ENCODE measurements around the gene SLCO6A1. TPM values are rescaled to one million over a fixed set of nuclear protein-coding genes. Genes with fewer than 3 reads are reported as not detected.

Gene SLCO6A1
- total RNA-seq, 1 experiment from 2014 or later, result not detected

DNA sequence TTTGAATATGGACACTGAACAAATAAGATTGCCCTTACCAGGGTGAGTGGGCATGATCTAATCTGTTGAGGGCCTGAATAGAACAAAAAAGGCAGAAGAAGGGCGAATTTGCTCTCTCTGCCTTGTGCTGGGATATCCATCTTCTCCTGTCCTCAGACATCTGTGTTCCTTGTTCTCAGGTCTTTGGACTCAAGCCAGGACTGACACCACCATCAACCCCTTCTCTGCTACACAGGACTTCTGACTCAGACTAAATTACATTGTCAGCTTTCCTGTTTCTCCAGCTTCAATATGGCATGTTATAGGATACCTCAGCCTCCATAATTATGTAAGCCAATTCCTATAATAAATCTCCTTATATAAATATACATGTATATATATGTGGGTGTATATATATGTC is 40.8 kb upstream of the SLCO6A1 start:
- no peak overlapping the region for H3K4me2 ChIP-seq (ENCODE audit: low read length)
- no peaks in the 10 kb centered on the region for H3F3A ChIP-seq (ENCODE audit: low read length, unreplicated experiment)
- POLR2A ChIA-PET (ENCODE audit: unreplicated experiment), result no interaction called here
- no peaks in the 10 kb centered on the region for H3K4me1 ChIP-seq (ENCODE audit: insufficient read depth, low read length)
- no peak overlapping the region for H3K4me3 ChIP-seq (ENCODE audit: low read length)
- DNase-seq (peak; percentile 19), ATAC-seq (peak; percentile 11; the same call in 1 of the 2 replicates)
- BruUV-seq (replicated peaks), result no TSS peak
- H3K27me3 ChIP-seq (ENCODE audit: low read length), result no peaks in the 10 kb centered on the region
- TF ChIP-seq EZH2phosphoT487 (IDR thresholded peaks at IDR 0.05; ENCODE audit: borderline replicate concordance, low read length), result no peak
- TF ChIP-seq EZH2 (IDR thresholded peaks at IDR 0.05; ENCODE audit: low read length, unreplicated experiment), result no peak
- no peak for TF ChIP-seq CTCF (conservative IDR thresholded peaks at IDR 0.05; ENCODE audit: low read depth, low read length)
- H2AFZ ChIP-seq (ENCODE audit: low read length), result no peak overlapping the region
- no peaks in the 10 kb centered on the region for H3K79me2 ChIP-seq (ENCODE audit: low read length)
- H3K9ac ChIP-seq (ENCODE audit: low read length), result no peak overlapping the region
- intact Hi-C loops (cut with micrococcal nuclease), result loop anchor here (5.0 kb wide), 2 partner anchors 138 to 243 kb away; no protein-coding TSS in a partner anchor
- no peaks in the 10 kb centered on the region for H3K36me3 ChIP-seq (ENCODE audit: low read depth, low read length)
- no peak overlapping the region for H3K27ac ChIP-seq (ENCODE audit: low read length)
- no peaks in the 10 kb centered on the region for H3K9me2 ChIP-seq (replicated peaks; ENCODE audit: low read length)
- H3K9me3 ChIP-seq (ENCODE audit: low read length), result no peaks in the 10 kb centered on the region
- no peaks in the 10 kb centered on the region for H4K20me1 ChIP-seq (ENCODE audit: low read length)
- CTCF ChIA-PET, result no interaction called here

GRCh38 chr5:102537011-102537410 is 38.2 kb upstream of the SLCO6A1 start:
- intact Hi-C loops (cut with micrococcal nuclease), result loop anchor here (5.0 kb wide), 2 partner anchors 140 to 245 kb away; no protein-coding TSS in a partner anchor
- ChIA-PET POLR2A (ENCODE audit: unreplicated experiment) (no interaction called here), CTCF (interaction anchor here (1.1 to 1.3 kb wide), 3 partner anchors 17 to 144 kb away, joined by 3 to 4 read pairs (median 4); no protein-coding TSS in a partner anchor)
- TF ChIP-seq EZH2phosphoT487 (IDR thresholded peaks at IDR 0.05; ENCODE audit: borderline replicate concordance, low read length) (no peak), CTCF (conservative IDR thresholded peaks at IDR 0.05; ENCODE audit: low read depth, low read length) (no peak), EZH2 (IDR thresholded peaks at IDR 0.05; ENCODE audit: low read length, unreplicated experiment) (no peak)
- no peak overlapping the region for H3K4me2 ChIP-seq (ENCODE audit: low read length)
- H3K4me1 ChIP-seq (ENCODE audit: insufficient read depth, low read length), result no peaks in the 10 kb centered on the region
- H3K9me2 ChIP-seq (replicated peaks; ENCODE audit: low read length), result no peaks in the 10 kb centered on the region
- DNase-seq (no peak), ATAC-seq (no peak)
- no peak overlapping the region for H3K27ac ChIP-seq (ENCODE audit: low read length)
- no TSS peak for BruUV-seq (replicated peaks)
- no peaks in the 10 kb centered on the region for H3K27me3 ChIP-seq (ENCODE audit: low read length)
- no peaks in the 10 kb centered on the region for H3F3A ChIP-seq (ENCODE audit: low read length, unreplicated experiment)
- H4K20me1 ChIP-seq (ENCODE audit: low read length), result no peaks in the 10 kb centered on the region
- no peaks in the 10 kb centered on the region for H3K36me3 ChIP-seq (ENCODE audit: low read depth, low read length)
- H3K4me3 ChIP-seq (ENCODE audit: low read length), result no peak overlapping the region
- H2AFZ ChIP-seq (ENCODE audit: low read length), result no peak overlapping the region
- no peak overlapping the region for H3K9ac ChIP-seq (ENCODE audit: low read length)
- H3K9me3 ChIP-seq (ENCODE audit: low read length), result no peaks in the 10 kb centered on the region
- no peaks in the 10 kb centered on the region for H3K79me2 ChIP-seq (ENCODE audit: low read length)

GRCh38 chr5:102536323-102536928 is 37.6 kb upstream of the SLCO6A1 start:
- Histone ChIP-seq H3F3A (ENCODE audit: low read length, unreplicated experiment) (no peaks in the 10 kb centered on the region), H2AFZ (ENCODE audit: low read length) (no peak overlapping the region), H3K36me3 (ENCODE audit: low read depth, low read length) (no peaks in the 10 kb centered on the region), H3K4me3 (ENCODE audit: low read length) (no peak overlapping the region), H3K27ac (ENCODE audit: low read length) (no peak overlapping the region), H3K79me2 (ENCODE audit: low read length) (no peaks in the 10 kb centered on the region), H3K9me3 (ENCODE audit: low read length) (no peaks in the 10 kb centered on the region), H4K20me1 (ENCODE audit: low read length) (no peaks in the 10 kb centered on the region), H3K9me2 (replicated peaks; ENCODE audit: low read length) (no peaks in the 10 kb centered on the region), H3K9ac (ENCODE audit: low read length) (no peak overlapping the region), H3K4me1 (ENCODE audit: insufficient read depth, low read length) (no peaks in the 10 kb centered on the region), H3K4me2 (ENCODE audit: low read length) (no peak overlapping the region), H3K27me3 (ENCODE audit: low read length) (peaks cover 3% of the 10 kb centered on the region)
- CTCF ChIA-PET, result interaction anchor here (0.6 to 1.3 kb wide), 5 partner anchors 18 to 145 kb away, joined by 3 to 4 read pairs (median 3); no protein-coding TSS in a partner anchor
- peak; percentile 57 for ATAC-seq
- POLR2A ChIA-PET (ENCODE audit: unreplicated experiment), result interaction anchor here (0.6 to 0.7 kb wide), 2 partner anchors 19 to 722 kb away, joined by 5 to 7 read pairs; partner anchors contain the start of gene MACIR
- no TSS peak for BruUV-seq (replicated peaks)
- intact Hi-C loops (cut with micrococcal nuclease), result loop anchor here (1.0 to 5.0 kb wide), 5 partner anchors 141 to 688 kb away; no protein-coding TSS in a partner anchor
- TF ChIP-seq EZH2phosphoT487 (IDR thresholded peaks at IDR 0.05; ENCODE audit: borderline replicate concordance, low read length), result no peak
- peak; percentile 79 for TF ChIP-seq CTCF (conservative IDR thresholded peaks at IDR 0.05; ENCODE audit: low read depth, low read length)
- DNase-seq, result peak; percentile 63
